Kasumi-1 (cell line): ENCODE data around the gene MCIDAS.

Experiments used
- DNase-seq, 2 experiments: peaks; one replicate each; lab custom pipeline; 2025; lab: John Stamatoyannopoulos, UW

MCIDAS gene

DNA sequence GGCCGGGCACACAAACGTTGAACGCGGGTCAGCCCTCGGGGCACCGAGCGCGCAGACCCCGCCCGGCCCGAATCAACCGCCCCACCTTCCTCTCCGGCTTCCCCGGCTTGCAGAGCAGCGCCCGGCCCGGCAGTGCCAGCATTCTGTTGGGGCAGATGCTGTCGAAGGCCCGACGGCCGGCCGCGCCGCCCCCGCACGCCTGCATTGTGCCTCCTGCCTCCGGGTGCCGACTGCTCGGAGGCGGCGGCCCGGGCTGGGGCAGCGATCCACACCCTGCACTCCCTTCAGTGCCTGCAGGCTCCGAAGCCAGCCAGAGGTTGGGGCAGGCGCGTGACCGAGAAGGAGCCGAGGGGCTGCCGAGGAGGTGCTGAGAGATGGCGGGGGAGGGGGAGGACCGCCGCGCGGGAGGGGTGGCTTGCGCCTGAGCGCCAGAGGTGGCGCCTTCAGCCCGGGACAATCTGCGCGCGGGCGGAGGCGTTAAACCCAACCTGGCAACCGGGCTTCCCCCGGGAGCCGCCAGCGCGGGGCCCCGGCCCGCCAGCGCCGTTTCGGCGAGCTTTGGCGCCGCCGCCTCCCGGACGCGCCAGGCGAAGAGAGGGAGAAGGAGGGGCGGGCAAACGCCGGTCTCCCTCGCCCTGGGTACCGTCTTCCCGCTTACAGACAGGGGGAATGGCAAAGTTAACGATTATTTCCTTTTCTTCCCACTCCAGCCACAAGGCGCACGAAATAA, at the start of gene MCIDAS:
MCIDAS (minus strand) TSS at position 382 of the 730 bp plus-strand sequence; CDS start at position 205, 177 bp downstream.
- peak; percentile 29 to 45 for DNase-seq

DNA sequence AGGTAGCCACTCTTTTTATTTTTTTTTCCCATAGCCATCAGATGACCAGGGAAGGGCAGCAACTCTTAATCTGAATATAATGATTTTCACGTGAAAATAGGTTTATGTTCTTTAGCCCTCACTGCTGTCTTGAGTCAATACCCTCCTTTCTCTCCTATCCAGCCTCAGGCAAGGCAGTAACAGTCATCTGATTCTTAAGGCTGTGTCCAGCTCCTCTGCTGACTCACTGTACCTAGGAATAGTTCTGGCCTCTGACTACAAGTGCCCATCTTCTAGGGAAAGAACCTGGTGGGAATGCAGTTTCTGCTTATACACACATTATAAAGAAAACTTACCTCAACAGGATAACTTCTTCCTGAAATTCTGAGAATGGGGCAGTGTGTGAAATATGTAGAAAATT, 49.7 kb upstream of the MCIDAS start:
- DNase-seq, result no peak

DNA sequence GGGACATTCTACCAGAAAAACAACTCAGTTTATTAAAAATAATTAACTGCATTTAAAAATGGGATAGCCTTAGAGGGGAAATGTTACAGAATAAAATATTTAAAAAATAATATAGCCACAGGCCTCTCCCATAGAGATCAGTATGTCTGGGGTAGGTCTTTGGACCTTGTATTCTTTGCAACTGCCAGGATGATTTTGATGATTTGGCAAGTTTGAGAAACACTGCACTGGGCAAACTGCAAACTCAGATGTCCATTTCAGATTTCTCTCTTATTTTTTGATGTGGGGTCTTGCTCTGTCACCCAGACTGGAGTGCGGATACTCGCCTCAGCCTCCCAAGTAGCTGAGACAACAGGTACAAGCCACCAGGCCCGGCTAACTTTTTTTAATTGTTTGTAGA, 31.2 kb upstream of the MCIDAS start:
- DNase-seq, result no peak

DNA sequence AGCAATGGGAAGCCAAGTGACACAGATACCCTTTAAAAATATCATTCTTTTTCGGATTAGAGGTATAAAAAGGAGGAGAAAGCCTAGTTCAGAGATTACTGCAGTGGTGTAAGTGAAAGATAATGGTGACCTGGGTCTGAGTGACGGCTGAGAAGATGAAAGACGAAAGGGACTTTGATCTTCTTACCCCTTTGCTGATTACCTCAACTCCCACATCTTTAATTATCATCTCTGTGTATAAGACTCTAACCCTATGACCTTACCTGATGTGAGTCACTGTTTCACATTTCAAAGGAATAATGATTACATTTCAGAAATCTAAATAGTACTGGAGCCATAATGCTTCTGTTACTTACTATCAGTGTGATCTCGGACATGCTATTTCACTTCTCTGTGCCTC, 27.7 kb upstream of the MCIDAS start:
- DNase-seq, result no peak

DNA sequence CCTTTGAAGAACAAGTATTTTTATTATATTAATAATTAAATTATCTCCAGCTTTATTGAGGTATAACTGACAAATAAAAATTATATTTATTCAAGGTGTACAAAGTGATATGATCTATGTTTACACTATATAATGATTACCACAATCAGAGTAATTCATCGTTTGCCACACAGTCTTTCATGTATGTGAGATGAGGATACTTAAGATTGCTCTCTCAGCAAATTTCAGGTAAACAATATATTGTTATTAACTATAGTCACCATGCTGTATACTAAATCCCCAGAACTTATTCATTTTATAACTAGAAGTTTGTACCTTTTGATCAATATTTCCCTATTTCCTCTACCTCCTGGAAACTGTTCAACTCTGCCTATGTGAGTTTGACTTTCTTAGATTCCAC, 22.9 kb upstream of the MCIDAS start:
- no peak for DNase-seq

DNA sequence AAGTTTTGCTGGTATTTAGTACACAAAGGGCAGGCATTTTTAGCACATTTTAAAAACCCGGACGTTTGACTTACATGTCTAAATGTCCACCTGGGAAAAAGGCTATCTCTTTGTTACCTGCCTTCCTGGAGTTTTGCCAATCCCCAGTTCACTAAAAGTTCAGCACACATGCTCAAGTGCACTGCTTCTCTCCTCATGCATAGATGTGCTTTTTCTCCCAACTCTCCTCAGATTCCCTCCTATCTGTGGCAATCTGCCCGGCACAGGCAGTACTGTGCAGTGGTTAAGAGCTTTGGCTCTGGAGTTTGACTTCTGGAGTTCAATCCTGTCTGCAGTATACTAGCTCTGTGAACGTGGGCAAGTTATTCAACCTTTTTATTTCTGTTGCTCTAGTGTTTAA, 14.6 kb upstream of the MCIDAS start:
- DNase-seq, result no peak

DNA sequence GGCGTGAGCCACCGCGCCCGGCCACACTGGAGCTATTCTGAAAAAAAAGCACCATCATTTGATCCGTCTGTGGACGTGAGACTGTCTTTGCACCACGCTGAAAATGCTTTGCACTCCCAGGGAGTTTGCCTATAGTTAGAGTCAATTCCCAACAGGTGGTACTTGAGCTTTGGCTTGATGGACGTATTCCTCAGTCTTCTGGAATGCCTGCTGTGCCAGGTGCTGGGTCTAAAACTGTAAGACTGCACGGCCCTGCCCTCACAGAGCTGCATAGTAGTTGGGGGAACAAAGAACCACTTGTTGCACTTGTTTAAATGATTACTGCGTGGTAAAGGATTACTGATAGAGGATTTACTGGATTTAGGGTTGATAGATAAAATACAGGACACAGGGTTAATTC, 9.7 kb upstream of the MCIDAS start:
- DNase-seq, result no peak

DNA sequence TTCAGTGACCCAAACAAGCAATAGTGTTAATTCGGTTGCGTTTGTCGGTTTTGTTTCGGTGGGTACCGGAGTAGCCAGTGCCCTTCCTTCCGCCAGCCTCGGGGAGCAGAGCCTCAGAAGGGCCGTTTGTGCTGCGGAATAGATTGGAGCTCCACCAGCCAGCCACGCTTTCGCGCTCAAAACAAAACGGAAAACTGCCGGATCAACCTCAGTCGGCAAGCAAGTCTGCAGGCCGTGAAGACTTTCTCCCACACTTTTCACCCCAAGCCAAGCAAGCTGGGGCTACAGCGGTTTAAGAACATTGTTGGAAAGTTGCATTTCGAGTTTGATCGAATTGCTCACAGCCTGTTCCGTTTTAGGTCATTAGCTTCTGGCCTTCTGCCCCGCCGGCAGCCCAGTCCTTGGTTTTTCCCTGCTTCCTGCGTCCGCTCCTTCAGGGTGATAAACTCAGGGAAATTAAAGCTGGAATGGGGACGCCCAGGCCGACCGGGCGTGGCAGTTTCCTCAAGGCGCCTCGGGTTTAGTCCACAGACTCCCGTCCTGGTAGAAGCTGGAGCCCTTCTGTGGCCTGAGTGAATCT, 7.1 kb upstream of the MCIDAS start:
- no peak for DNase-seq

DNA sequence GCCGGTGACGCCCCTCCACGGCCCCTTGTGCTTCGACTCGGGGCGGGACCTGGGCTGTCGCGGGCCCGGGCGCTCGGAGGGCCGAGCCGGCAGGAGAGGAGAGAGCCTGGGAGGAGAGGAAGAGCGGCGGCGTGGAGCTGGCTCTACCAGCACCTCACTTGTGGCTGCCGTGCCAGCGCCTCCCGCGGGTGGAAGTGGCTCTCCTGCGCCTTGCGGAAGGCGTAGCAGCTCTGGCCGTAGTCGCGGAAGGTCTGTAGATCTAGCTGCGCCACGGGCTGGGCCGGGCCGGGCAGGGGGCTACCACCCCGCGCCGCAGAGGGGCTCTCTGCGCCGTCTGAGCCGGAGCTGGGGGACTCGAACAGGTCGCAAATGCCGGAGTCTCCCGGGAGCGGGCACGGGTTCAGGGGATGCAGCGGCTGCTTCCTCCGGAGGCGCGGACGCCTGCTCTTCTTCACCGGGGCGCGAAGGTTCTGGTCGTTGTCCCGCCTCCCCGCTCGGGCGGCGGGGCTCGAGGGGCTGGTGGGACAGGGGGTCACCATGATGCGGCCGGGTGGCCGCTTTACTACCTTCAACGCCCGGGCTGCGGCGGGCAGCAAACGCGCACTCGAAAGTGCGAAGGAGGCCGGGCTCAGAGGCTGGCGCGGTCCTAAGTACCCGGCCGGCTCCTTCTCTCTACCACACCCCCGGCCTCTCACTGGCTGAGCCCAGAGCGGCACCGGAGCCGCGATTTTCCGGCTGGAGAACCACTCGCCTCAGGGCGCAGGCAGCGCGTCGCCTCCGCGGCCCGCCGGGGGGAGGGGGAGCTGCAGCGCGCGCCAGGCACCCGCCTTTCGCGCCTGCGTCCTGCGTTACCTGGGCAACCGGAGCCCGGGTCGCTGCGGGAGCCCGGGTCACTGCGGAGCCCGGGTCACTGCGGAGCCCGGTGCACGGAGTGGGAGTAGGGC, 6.1 kb upstream of the MCIDAS start, which contains the start of gene CCNO:
CCNO (minus strand) TSS at position 624 of the 944 bp plus-strand sequence; CDS start at position 539, 85 bp downstream.
- peak; percentile 63 to 64 for DNase-seq

DNA sequence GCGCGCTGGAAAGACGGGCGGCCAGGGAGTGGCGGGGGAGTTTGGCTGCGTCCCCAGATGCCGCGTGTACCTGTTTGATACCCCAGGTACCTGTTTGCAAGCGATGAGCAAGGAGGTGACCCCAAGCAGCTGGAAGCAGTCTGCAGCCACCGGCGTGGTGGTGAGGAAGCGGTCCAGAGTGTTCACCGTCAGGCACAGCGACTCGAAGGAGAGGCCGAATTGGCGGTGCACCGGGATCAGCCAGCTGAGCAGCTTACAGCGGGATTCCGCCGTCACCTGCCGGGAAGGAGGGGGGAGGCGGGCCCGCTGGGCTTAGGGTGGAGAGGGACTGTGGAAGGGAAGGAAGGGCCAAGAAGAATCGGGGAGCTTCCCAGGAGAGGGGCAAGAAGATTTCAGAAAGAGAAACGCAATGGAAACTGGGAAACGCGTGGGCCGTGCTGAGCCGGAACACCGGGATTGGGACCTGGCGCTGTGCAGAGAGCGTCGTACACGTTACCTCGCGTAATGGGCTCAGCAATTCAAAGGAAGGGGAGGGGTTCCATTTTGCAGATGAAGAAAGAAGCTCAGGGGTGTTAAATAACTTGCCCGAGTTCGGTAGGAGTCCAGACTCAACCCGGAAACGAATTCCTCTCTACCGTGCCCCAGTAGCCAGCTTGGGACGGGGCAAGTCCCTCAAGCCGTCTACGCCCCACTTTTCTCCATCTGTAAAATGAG, 5.3 kb upstream of the MCIDAS start:
- DNase-seq, result peak; percentile 26 to 33

DNA sequence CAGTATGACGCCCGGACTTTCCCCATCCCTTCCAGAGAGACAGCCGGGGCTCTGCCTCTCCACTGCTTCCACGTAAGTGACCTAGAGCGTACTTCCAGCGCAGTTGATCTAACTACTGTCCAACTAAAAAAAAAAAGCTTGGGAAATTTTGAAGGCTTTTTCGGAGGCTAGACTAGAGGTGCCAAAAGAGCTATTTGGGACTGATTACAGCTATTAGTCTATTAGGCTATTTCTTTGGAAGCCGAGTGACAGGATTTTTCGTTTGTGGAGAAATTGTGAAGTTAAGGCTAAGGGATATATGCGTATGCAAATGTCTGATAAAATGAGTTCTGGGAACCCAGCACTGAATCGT, 4.8 kb upstream of the MCIDAS start:
- DNase-seq, result no peak

DNA sequence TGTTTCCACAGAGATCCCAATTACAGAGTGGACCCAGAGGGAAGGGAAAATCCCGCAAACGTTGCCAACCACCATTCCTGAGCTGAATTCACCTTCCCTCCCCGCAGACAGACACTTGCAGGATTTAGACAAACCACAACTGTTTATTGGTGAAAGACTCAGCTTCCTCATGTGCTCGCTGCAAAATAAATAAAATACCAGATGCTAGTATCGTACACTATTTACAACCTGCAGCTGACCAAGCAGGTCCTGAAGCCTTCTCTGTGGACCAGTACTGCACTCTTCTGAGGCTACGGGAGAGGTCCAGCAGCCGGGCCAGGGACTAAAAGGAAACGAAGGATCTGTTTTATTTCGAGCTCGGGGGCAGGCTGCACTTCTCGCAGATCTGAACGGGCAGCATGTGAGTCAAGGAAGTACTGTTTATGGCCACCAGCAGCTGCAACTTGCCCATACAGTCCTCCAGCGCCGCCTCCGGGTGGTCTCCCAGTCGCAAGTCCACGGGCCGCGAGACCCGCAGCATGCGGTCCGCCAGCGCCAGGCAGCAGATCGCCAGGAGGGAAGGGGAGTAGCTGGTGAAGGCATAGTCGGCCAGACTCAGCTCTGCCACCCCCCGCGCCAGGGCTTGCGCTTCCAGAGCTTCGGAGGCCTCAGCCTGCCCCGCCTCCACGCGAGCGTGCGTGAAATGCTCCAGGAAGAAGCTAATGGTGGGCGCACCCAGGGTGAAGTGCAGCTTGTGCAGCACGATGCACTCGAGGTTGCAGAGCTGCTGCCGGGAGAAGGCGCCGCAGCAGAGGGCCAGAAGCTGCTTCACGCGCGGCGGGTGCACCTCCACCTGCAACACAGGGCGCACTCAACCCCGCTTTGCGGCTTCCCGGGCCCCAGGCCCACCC, 4.2 kb upstream of the MCIDAS start:
- peak; percentile 28 to 30 for DNase-seq

DNA sequence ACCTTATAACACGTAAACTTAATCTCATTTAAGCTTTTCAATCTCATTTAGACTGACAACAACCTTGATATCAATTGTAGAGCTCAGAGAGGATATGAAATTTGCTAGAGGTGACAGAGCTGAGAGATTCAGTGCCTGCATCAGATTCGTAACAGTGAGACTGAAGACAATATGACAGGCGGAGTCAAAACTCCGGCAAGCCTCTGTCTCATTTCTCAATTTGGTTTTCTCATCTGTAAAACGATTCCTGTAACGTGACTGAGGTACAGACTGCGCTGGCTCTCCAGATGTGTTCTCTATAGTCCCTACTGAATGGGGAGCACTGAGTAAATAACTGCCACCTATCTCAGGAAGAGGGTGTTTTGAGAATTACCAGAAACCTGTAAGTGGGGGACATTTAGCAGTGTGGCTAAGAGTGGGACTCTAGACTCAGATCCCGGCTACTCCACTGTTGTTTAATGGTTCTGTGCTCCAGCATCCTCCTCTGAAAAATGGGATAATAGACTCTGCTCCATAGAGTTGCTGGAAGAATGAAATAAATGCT, 3.0 kb upstream of the MCIDAS start:
- no peak for DNase-seq

DNA sequence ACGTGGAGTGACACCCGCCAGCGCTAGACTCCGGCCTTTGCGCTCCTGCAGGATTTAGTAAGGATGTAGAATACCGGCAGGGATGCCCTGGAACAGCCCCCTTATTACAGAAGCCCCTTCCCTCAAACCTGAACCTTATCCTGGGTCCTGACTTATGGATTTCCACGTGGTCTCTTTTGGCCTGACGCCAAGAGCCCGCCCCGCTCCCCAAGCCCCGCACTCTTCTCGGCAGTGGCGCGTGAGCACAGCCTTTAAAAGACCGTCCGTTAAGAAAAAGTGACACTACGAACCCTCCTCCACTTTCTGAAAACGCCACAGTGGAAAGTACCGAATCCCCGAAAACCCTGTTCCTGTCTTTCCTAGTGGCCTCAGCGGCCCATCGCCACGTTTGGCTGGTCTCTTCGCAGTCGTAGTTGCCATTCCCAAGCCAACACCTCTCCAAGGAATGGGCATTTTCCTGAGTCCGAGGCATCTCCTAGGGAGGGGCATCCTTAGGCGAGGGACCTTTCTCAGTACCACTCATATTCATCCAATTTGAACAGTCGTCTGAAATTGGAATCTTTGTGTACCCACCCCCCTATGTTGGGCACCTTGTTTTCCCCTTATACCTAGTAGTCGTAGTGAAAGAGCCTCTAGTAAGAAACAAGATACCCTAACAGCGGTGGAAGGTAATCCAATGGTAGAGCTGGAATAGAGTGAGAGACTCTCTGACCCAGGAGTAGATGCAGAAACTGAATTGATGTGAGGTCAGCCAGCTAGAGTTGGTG, 732 bp upstream of the MCIDAS start:
- no peak for DNase-seq

DNA sequence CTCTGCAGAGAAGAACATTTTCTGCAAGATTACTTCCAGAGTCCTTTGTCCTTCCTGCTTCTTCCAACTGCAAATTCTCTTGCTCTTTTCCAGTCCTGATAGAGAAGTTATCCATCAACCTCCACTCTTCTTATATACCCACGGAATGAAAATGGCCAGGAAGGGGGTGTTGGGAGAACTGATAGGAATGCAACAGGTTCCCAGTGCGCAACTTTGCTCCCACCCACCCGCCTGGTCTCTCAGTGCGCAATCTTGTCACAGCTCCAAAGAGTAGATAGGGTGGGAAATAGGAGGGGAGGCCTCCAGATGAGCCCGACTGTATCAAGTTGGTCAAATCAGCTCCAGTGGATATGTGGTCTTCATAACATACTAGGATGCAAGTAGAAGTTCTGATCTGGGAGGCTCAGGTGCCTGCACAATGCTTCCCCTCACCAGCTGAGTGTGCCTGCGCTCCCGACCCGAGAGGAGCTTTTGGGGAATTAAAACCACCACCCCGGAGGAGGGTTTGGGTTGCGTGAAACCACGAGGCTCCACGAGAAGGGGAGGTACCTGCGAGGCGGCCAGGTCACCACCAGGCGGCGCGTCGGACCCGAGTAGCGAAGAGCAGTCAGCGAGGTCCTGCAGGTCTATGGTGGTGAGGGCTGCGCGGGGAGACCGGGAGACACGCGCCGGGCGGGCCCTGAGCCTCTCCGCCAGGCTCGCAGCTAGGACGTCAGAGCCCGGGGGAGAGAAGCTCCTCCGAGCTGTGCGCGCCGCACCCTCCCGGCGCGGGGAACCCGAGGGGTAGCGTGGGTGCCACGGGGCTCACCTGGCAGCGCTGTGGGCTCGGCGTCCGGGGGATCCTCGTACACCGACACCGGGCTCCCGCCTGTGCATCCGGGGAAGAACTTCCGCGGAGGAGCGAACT, 835 bp downstream of the MCIDAS start:
- peak; percentile 63 to 67 for DNase-seq

DNA sequence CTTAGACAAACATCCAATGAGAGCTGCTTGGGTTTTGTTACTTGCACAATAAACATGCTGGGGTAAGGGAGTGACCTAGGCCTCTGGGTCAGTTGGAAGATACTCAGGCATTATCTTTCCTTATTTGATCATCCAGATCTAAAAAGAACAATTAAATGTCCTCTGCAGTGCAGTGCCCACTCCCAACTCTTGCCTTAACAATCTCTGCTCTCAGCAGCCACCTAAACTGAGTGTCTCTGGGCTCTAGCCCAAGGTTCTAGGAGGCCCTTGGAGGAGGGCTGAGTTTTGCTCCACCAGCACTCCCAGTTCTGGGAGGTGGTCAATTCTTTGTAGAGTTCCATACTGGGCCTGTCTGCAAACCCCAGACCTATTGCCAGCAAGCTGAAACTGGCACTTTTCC, 1.8 kb downstream of the MCIDAS start:
- no peak for DNase-seq

DNA sequence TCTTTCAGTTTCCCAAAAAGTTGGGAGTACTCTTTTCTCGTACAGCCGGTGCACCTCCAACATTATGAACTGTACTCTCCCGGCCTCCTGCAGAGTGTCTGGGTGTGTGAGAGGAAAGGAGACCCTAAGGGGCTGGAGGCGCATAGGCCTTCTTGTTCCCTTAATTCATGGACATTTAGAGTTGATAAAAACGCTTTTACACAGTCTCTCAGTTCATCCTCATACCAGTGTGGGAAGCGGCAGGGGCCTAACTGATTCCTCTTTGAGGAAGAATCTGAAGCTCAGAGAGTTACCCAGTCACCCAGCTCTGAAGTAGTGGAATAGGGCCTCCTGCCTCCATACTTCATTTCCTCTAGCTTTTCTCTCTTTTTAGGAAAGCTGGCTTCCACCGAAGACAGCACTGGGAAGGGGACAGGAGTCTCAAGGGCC, 3.3 kb downstream of the MCIDAS start:
- no peak for DNase-seq

DNA sequence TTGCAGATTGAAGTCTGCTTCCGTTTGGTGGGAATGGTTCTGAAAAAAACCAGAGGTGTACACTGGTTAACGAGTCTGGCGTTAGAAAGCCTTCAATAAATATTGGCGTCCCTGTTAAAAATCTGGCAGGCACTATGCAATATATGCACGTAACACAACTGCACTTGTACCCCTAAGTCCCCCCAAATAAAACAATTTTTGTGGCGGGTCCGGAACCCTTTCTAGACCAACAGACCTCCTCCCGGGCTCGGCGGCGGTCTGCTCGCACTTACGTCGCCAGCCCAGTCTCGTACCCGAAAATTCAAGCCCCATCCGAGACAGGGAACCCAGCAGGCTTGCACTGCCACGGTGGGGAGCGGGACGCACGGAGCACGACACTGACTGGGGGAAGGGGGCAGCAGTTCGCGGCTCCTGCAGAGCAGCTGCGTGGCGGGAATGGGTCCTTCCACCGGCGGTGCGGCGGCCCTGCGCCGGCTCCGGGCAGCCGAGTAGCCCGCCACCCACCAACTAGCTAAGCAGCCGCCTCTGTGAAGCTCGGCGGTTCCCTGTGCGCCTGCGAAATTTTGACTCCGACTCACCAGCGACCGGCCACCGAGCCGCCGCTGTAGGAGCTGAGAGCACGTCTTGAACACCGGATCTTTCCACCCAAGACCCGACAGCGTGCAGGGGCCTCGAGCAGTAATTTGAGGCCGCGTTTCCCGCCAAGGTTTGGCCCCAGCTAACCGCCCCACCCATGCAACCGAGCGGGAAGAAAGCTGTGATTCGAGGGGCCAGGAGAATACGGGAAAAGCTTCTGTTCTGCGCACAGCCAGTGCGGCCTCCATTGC, 3.9 kb downstream of the MCIDAS start:
- no peak for DNase-seq
